C4-2B (cell line): Measurements from ENCODE around the gene FXYD3.

Source experiments
- ZFX ChIP-seq: fragments of 450-650 bp; IDR thresholded peaks from 2 replicates; pipeline ENCODE4 v1.6.1; 2017
- TF ChIP-seq, protein P1 (sequence below): fragments of 450-650 bp; conservative IDR thresholded peaks from 2 replicates; pipeline ENCODE4 v1.5.1; 2017; ENCODE audit warnings: mild to moderate bottlenecking

DNA sequence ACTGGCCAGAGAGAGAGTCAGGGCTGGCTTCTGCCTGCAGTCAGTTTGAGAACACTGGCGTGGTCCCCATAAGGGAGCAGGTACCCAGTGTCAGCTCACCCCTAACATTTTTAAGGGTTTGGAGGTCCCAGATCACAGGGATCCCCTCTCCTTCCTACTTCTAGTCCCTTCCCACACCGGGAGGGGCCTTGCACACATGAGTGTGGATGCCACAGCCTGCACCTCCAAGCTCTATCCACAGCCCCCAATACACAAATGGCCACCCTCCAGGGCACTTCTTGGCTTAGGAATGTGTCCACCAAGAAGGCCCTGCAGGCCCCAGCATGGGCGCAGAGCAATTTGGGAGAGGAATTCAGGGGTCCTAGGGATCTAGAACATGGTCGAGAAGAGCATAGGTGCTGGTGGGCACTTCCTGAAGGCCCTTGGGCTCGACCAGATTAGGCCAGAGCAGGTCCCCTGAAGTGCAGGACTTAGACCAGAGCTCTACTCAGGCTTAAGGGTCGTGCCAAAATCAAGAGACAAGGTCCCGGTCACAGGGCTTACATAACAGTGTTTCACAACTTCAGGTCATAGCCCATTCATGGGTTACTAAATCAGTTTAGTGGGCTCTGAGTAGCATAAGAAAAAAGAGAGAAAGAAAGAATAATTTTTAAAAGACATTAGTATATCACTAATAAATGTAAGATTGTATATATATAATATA, 54.9 kb downstream of the FXYD3 start:
- TF ChIP-seq, protein P1, sequence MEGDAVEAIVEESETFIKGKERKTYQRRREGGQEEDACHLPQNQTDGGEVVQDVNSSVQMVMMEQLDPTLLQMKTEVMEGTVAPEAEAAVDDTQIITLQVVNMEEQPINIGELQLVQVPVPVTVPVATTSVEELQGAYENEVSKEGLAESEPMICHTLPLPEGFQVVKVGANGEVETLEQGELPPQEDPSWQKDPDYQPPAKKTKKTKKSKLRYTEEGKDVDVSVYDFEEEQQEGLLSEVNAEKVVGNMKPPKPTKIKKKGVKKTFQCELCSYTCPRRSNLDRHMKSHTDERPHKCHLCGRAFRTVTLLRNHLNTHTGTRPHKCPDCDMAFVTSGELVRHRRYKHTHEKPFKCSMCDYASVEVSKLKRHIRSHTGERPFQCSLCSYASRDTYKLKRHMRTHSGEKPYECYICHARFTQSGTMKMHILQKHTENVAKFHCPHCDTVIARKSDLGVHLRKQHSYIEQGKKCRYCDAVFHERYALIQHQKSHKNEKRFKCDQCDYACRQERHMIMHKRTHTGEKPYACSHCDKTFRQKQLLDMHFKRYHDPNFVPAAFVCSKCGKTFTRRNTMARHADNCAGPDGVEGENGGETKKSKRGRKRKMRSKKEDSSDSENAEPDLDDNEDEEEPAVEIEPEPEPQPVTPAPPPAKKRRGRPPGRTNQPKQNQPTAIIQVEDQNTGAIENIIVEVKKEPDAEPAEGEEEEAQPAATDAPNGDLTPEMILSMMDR = no peak
- no peak for TF ChIP-seq ZFX
